HG02610 (cell line): ENCODE measurements around the gene ABCC8.

Experiments
- ATAC-seq: cut with Tn5 transposase; IDR thresholded peaks from one replicate; pipeline ENCODE4 v1.9.1; 2021; ENCODE audit warnings: mild to moderate bottlenecking, moderate library complexity; ENCODE audit not compliant: unreplicated experiment

ABCC8 gene

DNA sequence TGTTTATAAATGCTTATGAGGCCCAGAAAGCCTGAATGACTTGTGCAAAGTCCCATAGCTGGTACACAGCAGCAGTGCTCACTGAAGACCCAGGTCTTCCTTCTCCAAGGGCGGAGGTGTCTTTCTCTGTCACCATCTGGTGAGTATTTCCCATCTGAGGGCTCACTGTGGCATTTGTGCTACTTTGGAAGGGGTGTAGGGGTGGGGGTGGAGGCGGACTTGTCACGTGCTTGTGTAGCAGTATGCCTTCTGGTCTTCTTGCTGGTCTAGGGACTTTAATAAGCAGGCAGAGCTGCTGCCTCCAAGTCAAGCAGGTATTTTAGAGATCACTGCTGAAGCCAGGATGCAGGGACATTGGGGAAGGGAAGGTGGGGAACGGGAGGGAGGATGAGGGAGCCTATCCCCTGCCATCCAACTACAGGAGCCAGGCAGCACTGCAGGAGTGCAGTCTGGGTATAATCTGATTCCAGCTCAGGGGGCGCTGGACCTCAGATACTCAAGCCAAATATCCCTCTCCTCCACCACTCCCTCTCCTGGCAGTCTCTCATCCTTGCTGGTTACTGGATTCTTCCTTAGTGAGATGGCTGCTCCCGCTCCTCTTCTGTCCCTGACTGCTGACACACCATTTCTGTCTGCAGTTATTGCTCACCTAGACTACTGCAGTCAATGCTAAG is 3.4 kb downstream of the ABCC8 start:
- ATAC-seq: no peak

DNA sequence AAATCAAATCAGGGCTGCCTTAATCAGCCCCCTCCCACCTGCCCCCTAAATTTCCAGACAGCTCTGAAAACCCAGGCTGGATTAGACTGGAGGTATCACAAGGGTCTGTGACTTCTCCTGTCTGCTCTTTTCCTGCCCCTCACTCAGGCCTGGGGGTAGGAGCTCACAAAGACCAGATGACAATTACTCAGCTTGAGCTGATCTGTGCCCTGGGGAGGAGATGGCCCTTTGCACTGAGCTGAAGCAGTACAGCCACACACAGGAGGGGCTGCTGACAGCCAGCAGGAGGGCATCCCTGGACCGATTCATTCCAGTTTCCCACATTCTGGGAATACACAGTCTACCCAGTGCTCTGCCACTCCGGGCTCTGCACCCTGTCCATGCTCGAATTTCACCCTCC is 4.2 kb downstream of the ABCC8 start:
- ATAC-seq: no peak

DNA sequence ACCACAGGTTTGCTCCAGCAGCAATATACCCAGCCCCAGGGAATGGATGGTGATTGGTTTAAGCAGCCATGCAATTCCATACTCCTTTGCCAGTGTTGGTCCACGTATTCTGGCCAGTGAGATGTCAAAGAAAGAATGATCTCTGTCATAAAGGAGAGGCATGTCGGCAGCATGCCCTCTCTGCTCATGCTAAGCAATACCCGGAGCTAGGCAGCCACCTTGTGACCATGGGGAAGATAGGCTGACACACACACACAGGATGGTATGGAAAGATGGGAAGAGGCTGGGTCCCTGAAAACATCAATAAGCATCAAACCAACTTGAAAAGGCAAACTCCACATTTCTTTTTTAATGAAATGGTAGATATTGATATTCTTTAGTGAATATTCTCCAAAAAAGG is 5.1 kb downstream of the ABCC8 start:
- ATAC-seq: no peak

- ATAC-seq: no peak
These were observed 6.6 kb downstream of the ABCC8 start for GRCh38 chr11:17469998-17470397.

GRCh38 chr11:17468122-17468521 is 8.5 kb downstream of the ABCC8 start:
- no peak for ATAC-seq

GRCh38 chr11:17463546-17464174 is 13.0 kb downstream of the ABCC8 start:
- no peak for ATAC-seq

- no peak for ATAC-seq
These were observed 13.7 kb downstream of the ABCC8 start for GRCh38 chr11:17462940-17463339.

- no peak for ATAC-seq
These were observed 16.2 kb downstream of the ABCC8 start for GRCh38 chr11:17460406-17460805.

DNA sequence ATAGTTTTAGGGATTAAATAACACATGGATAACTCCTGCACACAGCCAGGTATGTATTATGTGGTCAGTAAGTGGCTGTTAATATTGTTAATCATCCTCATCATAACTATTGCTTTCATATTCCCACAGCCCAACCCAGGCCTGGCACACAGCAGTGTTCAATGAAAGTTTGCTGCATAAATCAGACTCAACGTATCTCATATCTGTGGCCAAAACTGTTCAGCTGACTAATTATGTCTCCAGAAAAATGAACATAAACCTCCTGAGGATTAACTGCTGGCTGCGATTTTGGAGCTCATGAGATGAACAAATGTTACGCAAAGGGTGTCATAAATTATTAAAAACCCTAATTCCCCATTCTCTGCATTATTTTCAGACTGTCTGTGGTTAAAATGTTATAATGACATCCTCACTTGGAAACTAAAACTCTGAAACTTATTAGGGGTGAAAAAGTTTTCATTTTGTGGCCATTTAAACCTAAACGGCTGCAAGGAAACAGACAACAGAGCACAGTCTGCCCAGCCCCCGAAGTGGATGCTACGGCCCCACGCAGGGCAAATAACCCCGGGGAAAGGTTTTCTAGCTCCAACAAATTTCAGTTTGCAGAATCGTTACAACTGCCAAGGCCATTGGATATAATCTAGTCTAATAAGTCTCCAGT is 17.3 kb downstream of the ABCC8 start:
- no peak for ATAC-seq

DNA sequence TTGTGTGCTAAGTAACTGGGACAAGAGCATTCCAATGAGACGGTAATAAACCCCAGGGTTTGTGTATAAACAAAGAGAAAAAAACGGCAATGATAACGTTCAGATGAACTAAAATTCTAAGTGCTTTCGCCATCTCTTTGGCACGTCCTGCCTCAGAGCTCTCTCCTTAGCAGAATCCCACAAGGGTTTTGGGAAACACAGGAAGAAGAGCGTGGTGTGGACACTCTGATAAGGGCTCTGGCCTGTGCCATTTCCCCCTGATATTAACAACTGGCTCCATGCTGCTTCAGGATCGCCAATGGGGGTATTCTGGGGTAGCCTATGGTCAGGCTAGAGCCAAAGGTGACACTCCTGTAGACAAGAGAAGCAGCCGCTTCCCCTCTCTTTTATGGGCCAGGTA is 18.4 kb downstream of the ABCC8 start:
- no peak for ATAC-seq

DNA sequence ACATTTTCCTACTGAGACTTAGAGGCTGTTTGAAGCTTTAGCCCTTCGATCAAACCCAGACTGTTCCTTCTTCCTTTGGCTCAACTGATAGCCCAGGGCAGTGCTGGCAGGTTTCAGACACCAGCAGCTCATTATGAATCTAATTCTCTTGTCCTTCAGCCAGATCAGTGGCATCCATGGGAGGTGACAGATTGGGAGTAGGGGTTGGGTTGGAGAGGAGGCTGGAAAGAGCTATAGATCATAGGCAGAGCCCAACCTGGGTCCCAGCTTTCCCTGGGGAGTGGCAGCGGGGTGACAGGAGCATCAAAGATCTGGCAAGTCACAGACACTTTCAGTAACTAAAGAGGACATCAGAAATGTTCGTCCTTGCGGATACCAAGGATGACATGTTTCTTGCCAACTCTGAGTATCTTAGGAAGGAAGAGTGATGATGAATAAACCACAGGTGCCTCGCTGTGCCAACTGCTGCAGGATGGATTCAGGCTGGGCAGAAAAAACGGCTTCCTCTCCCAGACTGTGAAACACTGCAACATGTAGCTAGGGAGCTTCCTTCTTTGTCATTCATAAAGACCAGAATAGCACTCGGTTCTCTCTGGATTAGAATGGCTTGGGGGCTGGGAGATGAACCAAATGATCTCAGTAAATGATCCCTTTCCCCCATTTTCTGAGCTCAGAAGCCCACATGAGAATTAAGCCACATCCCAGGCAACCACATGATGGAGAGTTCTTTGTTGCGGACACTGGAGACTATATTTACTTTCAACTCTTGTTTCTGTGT is 19.1 kb downstream of the ABCC8 start:
- no peak for ATAC-seq

GRCh38 chr11:17452668-17453067 is 24.0 kb downstream of the ABCC8 start:
- ATAC-seq: no peak

- no peak for ATAC-seq
These were observed 27.5 kb downstream of the ABCC8 start for GRCh38 chr11:17449158-17449557.

GRCh38 chr11:17446482-17446881 is 30.2 kb downstream of the ABCC8 start:
- ATAC-seq: no peak

GRCh38 chr11:17445240-17445795 is 31.3 kb downstream of the ABCC8 start:
- no peak for ATAC-seq

- no peak for ATAC-seq
These were observed 32.5 kb downstream of the ABCC8 start for GRCh38 chr11:17443926-17444690.

- no peak for ATAC-seq
These were observed 33.2 kb downstream of the ABCC8 start for GRCh38 chr11:17443423-17443822.

DNA sequence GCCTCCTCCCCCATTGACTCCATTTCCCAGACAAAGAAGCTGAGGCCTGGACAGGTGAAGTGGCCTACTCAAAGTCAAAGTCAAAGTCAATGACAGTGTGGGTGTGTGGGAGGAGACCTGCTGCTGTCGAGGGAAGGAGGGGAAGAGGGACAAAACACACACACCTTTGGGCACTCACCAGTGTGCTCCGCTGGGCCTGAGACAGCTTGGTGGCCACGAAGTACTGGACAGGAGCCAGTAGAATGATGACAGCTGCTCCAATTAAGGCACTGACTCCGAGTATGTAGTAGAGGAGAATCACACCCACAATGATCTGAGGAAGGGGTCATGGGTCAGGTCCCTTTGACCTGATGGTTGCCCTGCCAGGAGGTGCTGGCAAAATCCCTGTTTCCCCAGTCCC is 33.6 kb downstream of the ABCC8 start:
- ATAC-seq: no peak

GRCh38 chr11:17439316-17439782 is 37.3 kb downstream of the ABCC8 start:
- no peak for ATAC-seq

DNA sequence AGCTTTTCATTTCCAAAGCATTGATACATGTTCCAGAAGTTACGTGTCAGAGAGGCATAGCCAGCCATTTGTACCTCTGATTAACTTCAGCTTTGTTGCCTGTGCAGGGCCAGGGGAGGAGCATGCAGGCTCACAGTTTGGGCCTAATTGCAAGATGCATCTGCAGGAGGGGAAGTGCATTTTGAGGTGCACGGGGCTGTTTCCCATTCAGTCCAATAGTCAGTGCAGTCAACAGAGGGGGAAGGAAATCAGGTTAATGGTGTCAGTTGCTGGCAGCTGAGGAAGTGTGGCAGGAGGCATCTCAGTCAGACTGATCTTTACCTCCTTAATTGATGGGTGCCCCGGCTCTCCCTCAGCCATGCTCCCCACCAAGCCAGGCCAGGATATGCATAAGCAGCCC is 39.3 kb downstream of the ABCC8 start:
- ATAC-seq: no peak
